NCI-H2227 (cell line): ENCODE data around the gene UGT1A9.

ENCODE experiments used
- DNase-seq: peaks from one replicate; lab custom pipeline; 2025; ENCODE audit not compliant: unreplicated experiment; lab: John Stamatoyannopoulos, UW

UGT1A9 gene

DNA sequence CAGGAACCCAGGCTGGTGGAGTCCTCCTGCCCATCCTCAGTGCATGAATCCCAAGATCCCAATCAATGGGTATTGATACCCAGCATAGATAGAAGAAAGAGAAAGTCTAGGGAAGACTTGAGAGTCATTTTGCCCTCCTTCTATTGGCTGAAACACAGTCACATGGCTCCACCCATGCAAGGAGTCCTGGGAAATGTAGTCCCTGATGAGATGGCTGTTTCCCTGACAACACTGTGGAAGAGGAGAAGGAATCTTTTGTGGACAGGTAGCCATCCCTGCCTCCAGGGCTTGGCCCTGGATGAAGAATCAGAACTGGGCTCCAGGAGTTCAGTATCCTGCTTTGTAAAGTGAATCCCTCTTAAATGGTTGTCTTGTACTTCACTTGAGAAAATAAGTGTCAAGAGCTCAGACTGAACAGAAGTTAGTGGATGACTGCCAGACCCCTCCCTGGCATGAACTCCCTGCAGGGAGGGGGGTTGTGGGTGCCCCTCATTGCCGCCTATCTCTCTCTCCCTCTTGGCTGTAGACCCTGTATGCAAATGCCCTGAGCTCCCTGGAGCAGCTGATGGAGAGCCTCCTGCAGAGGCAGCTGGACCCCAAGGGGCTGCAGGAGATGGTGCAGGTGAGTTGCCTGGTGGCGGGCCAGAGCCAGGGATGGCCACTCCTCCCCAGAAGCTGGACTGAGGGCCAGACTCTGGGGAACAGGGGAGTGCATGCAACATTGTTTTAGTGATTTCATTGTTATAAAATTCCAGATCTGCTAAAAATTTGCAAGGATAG is 142.5 kb downstream of the UGT1A9 start:
- no peak for DNase-seq

DNA sequence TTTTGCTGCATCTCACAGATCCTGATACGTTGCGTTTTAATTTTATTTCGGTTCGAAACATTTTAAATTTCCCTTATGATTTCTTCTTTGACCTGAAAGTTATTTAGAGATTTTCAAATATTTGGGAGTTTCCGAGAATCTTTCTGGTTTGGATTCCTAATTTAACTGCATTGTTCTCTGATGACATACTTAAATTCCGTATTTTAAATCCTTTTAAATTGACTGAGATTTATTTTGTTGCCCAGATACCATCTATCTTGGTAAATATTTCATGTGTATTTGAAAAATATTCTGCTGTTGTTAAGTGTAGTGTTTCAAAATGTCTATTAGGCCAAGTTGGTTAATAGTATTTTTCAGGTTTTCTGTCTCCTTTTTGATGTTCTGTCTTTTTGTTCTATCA is 144.2 kb downstream of the UGT1A9 start:
- no peak for DNase-seq

DNA sequence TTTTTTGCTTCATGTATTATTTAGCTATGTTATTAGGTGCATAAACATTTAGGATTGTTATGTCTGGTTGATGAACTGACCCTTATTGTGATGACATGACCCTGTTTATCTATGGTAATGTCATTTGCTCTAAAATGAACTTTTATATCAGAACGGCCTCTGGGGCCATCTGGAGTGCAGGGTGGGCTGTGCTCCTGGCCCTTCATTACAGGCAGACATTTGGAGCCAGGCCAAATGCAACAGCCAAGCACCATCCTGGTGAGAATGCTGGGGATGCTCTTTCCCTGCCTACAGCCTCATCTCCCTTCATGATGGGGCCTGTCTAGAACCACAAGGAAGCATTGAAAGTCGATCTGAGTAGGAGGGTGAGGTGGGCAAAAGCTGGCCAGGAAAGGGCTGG is 144.6 kb downstream of the UGT1A9 start:
- no peak for DNase-seq

DNA sequence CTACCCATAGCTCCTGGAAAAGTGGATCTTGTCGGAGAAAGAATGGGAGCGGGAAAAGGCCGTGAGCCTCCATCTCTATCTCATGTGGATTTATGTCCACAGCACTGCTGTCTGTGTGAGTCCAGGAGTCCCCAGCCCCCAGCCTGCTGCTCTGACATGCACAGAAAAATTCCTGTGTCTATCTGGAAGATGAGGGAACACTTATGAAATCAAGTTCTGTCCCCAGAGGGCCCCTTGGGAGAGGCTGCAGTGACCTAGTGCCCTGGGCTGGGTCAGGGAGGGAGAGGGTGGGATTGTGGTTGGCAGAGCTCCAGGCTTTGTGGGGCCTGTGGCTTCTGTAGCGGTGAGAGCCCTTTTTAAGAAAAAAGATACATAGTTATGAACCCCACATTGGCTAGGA is 145.1 kb downstream of the UGT1A9 start:
- DNase-seq, result no peak

DNA sequence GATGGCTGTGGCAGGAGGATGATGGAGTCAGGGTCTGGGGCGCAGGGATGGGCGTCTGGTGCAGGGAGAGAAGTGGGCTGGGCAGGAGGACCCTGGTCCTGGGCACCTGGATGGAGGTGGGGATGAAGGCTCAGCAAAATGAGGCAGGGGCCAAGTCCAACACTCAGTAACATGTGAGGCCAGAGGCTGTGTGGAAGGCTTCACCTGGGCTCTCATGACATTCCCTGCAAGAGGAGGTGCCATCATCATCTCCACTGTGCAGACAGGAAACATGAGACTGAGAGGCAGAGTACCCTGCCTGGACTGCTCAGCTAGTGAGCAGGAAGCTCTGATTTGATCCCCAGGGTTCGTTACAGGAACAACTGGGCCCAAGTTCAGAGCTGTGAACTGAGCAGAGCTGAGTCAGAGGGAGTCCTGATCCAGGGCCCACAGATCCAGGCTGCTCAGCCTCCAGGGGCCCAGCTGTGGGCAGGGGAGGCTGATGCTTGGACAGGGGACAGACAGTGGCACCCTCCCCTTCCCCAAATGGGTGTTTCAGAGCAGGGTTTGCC is 145.7 kb downstream of the UGT1A9 start:
- DNase-seq, result no peak

DNA sequence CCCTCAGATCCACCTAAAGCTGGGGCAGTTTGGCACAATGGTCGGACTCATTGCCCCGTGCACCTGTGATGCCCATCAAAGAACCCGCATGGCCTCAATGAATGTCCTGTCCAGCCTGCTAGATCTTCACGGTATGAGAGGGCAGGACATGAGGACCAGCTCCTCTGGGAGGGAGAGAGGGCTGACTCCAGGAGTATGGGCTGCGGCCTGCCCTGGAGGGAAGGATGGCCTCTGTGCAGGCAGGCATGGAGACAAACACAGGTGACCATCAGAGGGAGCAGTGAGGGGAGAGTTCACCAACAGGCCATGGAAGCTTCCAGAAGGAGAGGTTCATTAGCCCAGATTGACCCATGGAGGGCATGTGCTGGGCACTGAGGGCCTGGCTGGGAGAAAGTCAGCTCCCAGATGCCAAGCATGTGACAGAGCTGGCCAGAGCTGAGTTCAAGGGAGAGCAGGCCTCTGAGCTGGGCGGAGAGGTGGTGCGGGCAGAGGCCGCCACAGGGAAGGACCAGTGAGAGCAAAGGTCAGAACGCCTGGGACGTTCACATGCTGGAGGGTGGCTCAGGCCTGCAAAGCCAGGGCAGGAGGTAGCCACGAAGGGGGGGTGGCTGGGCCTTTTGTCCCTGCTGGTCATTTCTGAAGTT is 146.4 kb downstream of the UGT1A9 start:
- DNase-seq, result no peak

DNA sequence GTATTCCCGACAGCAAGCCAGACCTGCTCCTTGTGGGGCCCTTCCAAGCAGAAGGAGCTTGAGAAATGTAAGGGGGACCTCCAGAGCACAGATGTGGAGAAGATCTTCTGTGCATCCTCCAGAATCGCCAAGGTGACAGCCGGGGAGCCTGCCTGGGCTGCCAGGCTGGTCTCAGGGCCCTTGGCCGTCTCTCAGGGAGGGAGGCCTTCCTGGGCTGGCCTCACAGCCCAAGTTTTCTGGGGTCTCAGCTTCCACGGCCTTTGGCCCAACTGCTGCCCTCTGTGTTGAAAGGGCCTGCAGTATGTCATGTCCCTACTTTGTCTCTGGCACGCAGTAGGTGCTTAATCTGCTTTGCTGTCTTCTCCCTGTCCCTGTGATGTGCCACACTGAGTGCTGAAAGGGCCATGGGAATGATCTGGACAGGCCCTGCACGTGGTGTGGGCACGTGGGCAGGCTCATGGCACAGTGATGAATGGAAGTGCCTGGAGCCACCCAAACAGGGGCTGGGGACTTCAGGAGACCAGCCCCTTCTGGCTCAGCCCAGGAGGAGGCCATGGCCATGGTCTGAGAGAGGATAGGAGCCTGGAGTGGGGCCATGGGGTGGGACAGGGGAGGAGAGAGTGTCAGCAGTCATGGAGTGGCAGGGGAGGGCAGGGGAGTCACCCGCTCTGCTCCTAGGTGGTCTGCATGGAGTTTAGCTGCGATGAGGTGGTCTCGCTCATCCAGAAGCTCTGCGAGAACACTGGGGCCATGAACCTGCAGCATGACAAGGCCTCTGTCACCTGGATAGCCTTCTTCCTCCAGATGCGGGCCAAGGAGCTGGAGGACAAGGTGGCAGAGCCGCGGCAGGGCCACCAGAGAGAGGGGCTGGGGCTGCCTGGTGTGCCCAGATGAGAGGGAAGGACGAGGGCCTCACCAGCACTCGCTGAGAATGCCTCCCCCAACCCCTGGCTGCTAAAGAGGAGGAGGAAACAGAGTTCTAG is 147.2 kb downstream of the UGT1A9 start:
- DNase-seq, result no peak

DNA sequence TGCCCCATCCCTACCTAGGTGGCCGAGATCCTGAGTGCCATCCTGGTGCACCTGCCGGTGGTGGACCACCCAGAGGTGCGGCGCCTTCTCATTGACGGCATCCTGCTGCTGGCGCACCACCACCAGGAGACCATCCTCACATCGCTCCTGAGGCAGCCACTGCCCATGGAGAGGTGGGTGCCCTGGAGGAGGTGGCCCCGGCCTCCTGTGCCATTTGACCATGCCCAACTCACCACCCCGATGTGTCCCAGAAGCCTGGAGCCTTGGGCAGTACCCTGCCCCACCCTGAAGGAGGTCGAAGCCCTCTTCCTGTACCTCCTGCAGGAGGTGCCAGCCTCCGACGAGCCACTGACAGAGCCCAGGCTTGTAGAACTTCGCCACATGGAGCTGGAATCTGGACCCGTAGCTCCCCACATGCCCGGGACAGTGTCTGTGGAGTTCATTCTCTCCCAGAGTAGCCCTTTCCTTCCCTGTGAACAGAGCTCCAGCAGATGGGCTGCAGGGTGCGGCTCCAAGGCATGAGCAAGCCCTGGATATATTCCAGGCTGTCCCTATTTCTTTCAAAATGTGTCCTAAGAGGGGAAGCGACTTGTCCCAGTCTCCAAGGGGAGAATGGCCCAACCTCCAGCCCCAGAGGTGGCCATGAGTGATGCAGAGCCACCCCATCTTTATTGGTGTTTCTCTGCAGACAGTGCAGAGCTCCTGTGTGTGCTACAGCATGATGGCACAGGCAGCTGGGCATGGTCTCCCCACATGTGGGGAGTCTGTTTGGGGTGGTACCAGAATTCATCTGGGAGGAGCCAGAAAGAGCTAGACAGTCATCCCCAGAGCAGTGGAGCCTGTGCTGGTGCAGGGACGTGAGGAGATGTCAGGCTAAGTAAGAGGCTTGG is 148.4 kb downstream of the UGT1A9 start:
- no peak for DNase-seq

DNA sequence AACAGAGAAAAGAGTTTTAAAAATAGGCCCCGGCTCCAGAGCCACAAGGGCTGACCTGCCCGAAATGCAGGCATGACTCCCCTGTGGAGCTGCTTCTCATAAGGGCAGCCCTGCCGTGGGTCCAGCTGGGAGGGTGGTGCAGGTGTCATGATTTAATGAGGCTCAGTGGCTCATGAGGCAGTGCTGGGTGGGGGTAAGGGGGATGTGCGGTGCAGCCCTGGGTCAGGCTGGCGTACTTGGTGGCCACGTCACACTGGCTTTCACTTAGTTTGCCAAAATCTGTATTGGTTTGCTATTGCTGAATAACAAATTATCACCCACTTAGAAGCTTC is 149.0 kb downstream of the UGT1A9 start:
- DNase-seq, result no peak

DNA sequence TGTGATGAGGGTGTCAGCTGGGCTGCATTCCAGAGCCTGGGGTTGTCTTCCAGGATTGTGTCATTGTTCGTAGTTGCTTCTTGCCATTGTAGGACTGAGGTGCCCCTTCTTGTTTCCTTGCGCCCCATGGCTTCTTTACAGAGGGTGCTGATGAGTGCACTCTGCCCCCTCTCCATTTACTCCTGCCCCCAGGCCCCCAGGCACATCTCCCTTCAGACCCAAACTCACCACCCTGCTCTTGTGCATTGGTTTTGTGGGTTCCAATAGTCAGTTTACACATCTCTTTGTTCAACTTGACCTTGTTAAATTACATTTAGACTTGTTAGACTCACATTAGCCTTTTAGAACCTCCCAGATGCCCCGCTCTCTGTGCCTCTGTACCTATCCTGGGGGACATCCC is 149.5 kb downstream of the UGT1A9 start:
- DNase-seq, result no peak

DNA sequence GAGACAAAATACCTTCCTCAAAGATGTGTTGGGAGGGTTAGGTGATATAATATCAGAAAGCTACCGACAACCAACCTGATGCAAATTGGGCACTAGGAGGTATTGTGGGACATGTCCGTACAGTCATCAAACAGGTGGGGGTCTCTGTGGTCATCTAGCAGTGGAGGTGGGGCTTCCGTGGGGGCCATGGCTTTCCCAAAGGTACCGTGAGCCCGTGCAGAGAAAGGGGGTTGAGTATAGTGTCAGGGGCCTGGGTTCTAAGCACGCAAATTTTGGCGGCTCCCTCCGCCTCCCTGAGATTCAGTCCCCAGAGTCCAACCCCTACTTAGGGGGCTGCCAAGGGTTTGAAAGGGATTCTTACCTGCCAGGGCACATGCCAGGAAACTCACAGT is 150.0 kb downstream of the UGT1A9 start:
- DNase-seq, result no peak

DNA sequence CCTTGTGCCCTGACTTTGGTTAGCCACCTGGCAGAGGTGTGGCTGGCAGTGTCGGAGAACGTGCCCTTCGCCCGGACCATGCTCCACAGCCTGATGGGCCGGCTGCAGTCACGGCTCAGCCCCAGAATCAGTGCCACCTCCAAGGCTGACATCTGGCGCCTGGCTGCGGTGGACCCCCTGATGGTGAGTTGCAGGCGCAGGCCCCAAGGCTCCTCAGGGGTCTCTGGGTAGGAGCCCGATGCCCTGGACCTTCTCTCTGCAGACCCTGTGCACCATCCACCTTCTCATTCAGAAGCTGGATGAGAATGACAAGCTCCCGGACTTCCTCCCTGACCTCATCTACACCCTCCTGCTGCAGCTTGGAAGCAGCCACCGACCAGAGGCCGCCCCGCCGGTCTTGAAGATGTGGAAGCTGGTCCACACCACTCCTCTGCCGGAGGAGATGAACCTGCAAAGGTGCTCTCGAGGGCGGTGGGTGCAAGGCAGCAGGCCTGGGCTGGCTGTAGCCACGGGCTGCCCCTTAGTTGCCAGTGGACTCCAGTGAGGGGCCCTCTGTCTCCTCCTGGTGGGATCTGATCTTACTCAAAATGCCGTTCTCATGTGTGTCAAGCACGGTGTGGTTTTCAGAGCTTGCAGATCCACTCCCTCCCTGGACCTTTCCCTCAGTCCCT is 150.5 kb downstream of the UGT1A9 start:
- no peak for DNase-seq
